Endothelial cell of umbilical vein (primary cell): ENCODE data around the gene BCL2. TPM values are rescaled to one million over a fixed set of nuclear protein-coding genes. Genes with fewer than 3 reads are reported as not detected.

Experiments used
- BruUV-seq: library from RNA; stranded (reverse); fragments of 400-500 nt; replicated peaks from 2 replicates; lab custom pipeline; 2021; lab: Mats Ljungman, UMichigan
- CTCF ChIA-PET: fragments of 300-600, 350-600 bp; sonication (Branson Sonifier 250); formaldehyde crosslinking; loops from one replicate; lab custom pipeline; 2021; ENCODE audit warnings: antibody characterized with exemption, inconsistent platforms; lab: Charles Lee
- POLR2A ChIA-PET: fragments of 300-600, 350-600 bp; sonication (Branson Sonifier 250); formaldehyde crosslinking; loops from one replicate; lab custom pipeline; 2021; ENCODE audit warnings: antibody characterized with exemption, inconsistent platforms; lab: Charles Lee
- DNase-seq: peaks from one replicate; pipeline ENCODE4 v3.0.0-alpha.2; 2011; ENCODE audit warnings: low read depth, low spot score
- FAIRE-seq: peaks from 2 replicates; lab custom pipeline; 2011; peaks lifted over from hg19 to GRCh38; lab: Jason Lieb, UNC
- H2AFZ ChIP-seq: 2 replicates; pipeline ENCODE4 v1.6.0; 2012; ENCODE audit warnings: low read depth, low read length, control low read depth, inconsistent platforms
- H3K27ac ChIP-seq: 2 replicates; pipeline ENCODE4 v1.5.1; 2011; ENCODE audit warnings: low read depth, mild to moderate bottlenecking, control low read depth, low read length, moderate library complexity; ENCODE audit not compliant: insufficient read depth
- H3K27me3 ChIP-seq, 2 experiments: 2 replicates each; pipeline versions ENCODE4 v1.6.0 to v1.6.1; 2011; ENCODE audit warnings: low read length in 2 of 2, mixed read lengths in 1 of 2; ENCODE audit not compliant: control insufficient read depth in 2 of 2, insufficient read depth in 2 of 2
- H3K36me3 ChIP-seq, 2 experiments: 2 replicates in 1 of 2; 3 replicates in 1 of 2; pipeline ENCODE4 v1.5.1; 2011; ENCODE audit warnings: low read length in 2 of 2, mild to moderate bottlenecking in 1 of 2, moderate library complexity in 1 of 2; ENCODE audit not compliant: control insufficient read depth in 2 of 2, insufficient read depth in 2 of 2; ENCODE audit errors: extremely low read depth in 1 of 2
- H3K4me1 ChIP-seq: 3 replicates; pipeline ENCODE4 v1.5.1; 2011; ENCODE audit warnings: mild to moderate bottlenecking, low read length; ENCODE audit not compliant: control insufficient read depth, insufficient read depth; ENCODE audit errors: extremely low read depth
- H3K4me2 ChIP-seq: 2 replicates; pipeline ENCODE4 v1.6.1; 2011; ENCODE audit warnings: low read length, control low read depth, mixed read lengths; ENCODE audit not compliant: insufficient read depth
- H3K4me3 ChIP-seq, 3 experiments: fragments of 200-600 bp in 1 of 3; sonication (generic), shearing (Covaris generic) in 1 of 3; replicated peaks in 1 of 3; 2 replicates each; pipeline ENCODE4 v1.5.1; 2011 to 2016; ENCODE audit warnings: control low read depth in 3 of 3, low read length in 3 of 3, mild to moderate bottlenecking in 2 of 3, inconsistent platforms in 1 of 3, low read depth in 1 of 3, moderate library complexity in 1 of 3; ENCODE audit not compliant: insufficient read depth in 1 of 3
- H3K79me2 ChIP-seq: 2 replicates; pipeline ENCODE4 v1.6.0; 2012; ENCODE audit warnings: low read length, inconsistent platforms; ENCODE audit not compliant: control insufficient read depth, insufficient read depth
- H3K9ac ChIP-seq: replicated peaks from 2 replicates; pipeline ENCODE3; 2011; ENCODE audit warnings: low read length, control low read depth; ENCODE audit not compliant: insufficient read depth; ENCODE audit errors: extremely low read depth
- H3K9me1 ChIP-seq: replicated peaks from 3 replicates; pipeline ENCODE4 v1.6.0; 2011; ENCODE audit warnings: mild to moderate bottlenecking, low read length; ENCODE audit not compliant: control insufficient read depth, insufficient read depth; ENCODE audit errors: extremely low read depth
- H3K9me3 ChIP-seq: replicated peaks from 2 replicates; pipeline ENCODE4 v1.5.1; 2012; ENCODE audit warnings: low read length, inconsistent platforms; ENCODE audit not compliant: control insufficient read depth, insufficient read depth
- H4K20me1 ChIP-seq: replicated peaks from 2 replicates; pipeline ENCODE3; 2011; ENCODE audit warnings: mild to moderate bottlenecking, low read length; ENCODE audit not compliant: control insufficient read depth, insufficient read depth; ENCODE audit errors: extremely low read depth
- CTCF ChIP-seq, 2 donors: IDR thresholded peaks; 1 replicate in 1 of 2; 2 replicates in 1 of 2; pipeline ENCODE4 v1.5.1; 2011; ENCODE audit warnings: low read length in 2 of 2, mild to moderate bottlenecking in 2 of 2, moderate library complexity in 2 of 2, control low read depth in 1 of 2, inconsistent platforms in 1 of 2, low read depth in 1 of 2; ENCODE audit not compliant: insufficient read depth in 1 of 2; ENCODE audit errors: extremely low read depth in 1 of 2
- EZH2 ChIP-seq: IDR thresholded peaks from 2 replicates; pipeline ENCODE4 v1.6.1; 2012; ENCODE audit warnings: borderline replicate concordance, low read depth, mild to moderate bottlenecking, moderate library complexity, low read length, inconsistent platforms; ENCODE audit not compliant: severe bottlenecking
- FOS ChIP-seq: IDR thresholded peaks from 2 replicates; pipeline ENCODE4 v1.6.1; 2011; ENCODE audit warnings: mild to moderate bottlenecking, low read length, moderate library complexity, borderline replicate concordance; ENCODE audit not compliant: insufficient read depth
- GATA2 ChIP-seq: IDR thresholded peaks from 2 replicates; pipeline ENCODE4 v1.7.0; 2011; ENCODE audit warnings: low read depth, mild to moderate bottlenecking, moderate library complexity, mixed read lengths, low read length; ENCODE audit not compliant: insufficient read length, insufficient read depth
- JUN ChIP-seq: IDR thresholded peaks from 2 replicates; pipeline ENCODE4 v1.6.1; 2011; ENCODE audit warnings: borderline replicate concordance, low read depth; ENCODE audit not compliant: insufficient read length, insufficient read depth
- MYC ChIP-seq: IDR thresholded peaks from one replicate; pipeline ENCODE4 v1.6.1; 2011; ENCODE audit warnings: mild to moderate bottlenecking, low read depth, low read length
- POLR2A ChIP-seq: IDR thresholded peaks from 2 replicates; pipeline ENCODE4 v1.6.1; 2012; ENCODE audit warnings: low read depth, mild to moderate bottlenecking, control low read depth, low read length
- POLR2AphosphoS5 ChIP-seq: IDR thresholded peaks from 2 replicates; pipeline ENCODE4 v1.6.1; 2012; ENCODE audit warnings: low read depth, mild to moderate bottlenecking, control low read depth, low read length, moderate library complexity; ENCODE audit not compliant: insufficient read depth
- dilution Hi-C: fragments of 300-500 bp; cut with MboI; formaldehyde crosslinking; loops from one replicate; pipeline ENCODE4 v1.15.0; 2019; ENCODE audit warnings: low sequenced_read_pairs; ENCODE audit not compliant: extremely low pct_ligation_motif_present
- intact Hi-C: fragments of 100-400 bp; cut with micrococcal nuclease; formaldehyde crosslinking; loops from one replicate; pipeline ENCODE4 v1.10.0; 2022
- polyA plus RNA-seq, 4 experiments: library from polyadenylated mRNA; depleted of rRNA in 3 of 4; stranded (reverse) in 3 of 4; unstranded in 1 of 4; fragments of >200 nt; gene quantifications; 2 replicates each; pipeline versions ENCODE4 v1.2.1 to v1.2.3, GENCODE V29; 2011 to 2012; ENCODE audit warnings: missing spikeins in 1 of 4
- total RNA-seq: library from RNA; stranded (reverse); gene quantifications from 2 replicates; pipeline ENCODE4 v1.2.3, GENCODE V29; 2021
- TF ChIP-seq, protein P1 (sequence below): IDR thresholded peaks from 2 replicates; pipeline ENCODE4 v1.6.1; 2011; ENCODE audit not compliant: insufficient read depth, insufficient read length

The BCL2 gene
- total and polyA plus RNA-seq, 2 donors (not counting 3 experiments of a cell fraction or from before 2014, with no cell fraction given): 0.35 to 5.0 TPM

DNA sequence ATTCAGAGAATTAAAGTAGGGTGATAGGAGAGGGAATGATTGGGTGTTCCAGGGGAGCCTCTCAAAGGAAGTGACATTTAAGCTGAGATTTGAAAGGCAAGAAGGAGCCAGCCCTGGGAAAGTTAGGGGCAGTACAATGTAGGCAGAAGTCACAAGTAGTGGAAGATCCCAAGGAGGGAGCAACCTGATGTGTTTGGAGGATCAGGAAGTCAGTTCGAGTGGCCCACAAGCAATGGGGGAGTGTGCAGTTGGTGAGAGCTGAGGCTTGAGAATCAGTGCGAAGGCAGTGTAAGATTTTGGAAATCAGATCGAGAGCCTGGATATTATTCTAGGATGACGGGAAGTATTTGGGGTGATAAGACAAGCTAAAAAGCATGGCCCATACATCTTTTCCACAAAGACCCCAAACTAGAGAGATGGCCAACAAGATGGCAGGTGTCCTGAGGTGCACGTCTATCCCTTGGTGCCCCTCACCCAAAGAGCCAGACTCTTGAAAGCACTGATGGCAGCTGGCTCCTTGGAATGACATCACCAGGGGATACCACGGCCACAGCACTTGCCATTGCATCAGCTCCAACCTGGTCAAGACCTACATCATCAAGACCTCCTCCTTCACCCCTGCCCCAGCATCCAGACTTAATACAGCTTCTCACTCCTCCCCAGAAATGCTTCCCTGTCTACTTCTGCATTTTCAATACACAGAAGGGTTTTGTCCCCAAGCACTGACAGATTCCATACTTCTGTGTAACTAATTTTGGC is 127.3 kb downstream of the BCL2 start:
- FAIRE-seq (no peak), DNase-seq (no peak)
- dilution Hi-C loops (no loop called here), intact Hi-C loops (no loop called here)
- no peak overlapping the region for H3K27ac ChIP-seq
- no peak overlapping the region for H3K9ac ChIP-seq
- no peaks in the 10 kb centered on the region for H3K9me3 ChIP-seq
- no peak for TF ChIP-seq FOS
- TF ChIP-seq, protein P1, sequence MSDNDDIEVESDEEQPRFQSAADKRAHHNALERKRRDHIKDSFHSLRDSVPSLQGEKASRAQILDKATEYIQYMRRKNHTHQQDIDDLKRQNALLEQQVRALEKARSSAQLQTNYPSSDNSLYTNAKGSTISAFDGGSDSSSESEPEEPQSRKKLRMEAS: no peak
- TF ChIP-seq EZH2: no peak
- TF ChIP-seq CTCF (IDR thresholded peaks at IDR 0.05; ENCODE audit: extremely low read depth in 1 of 2, insufficient read depth in 1 of 2, low read depth in 1 of 2, low read length in 2 of 2): no peak
- TF ChIP-seq JUN: no peak
- TF ChIP-seq POLR2AphosphoS5: no peak
- no peak for TF ChIP-seq POLR2A
- no peak for TF ChIP-seq MYC
- TF ChIP-seq GATA2: no peak
- no peaks in the 10 kb centered on the region for H3K27me3 ChIP-seq
- POLR2A ChIA-PET: no interaction called here
- CTCF ChIA-PET: no interaction called here
- H4K20me1 ChIP-seq: no peaks in the 10 kb centered on the region
- no TSS peak for BruUV-seq
- H3K4me1 ChIP-seq: no peaks in the 10 kb centered on the region
- no peaks in the 10 kb centered on the region for H3K36me3 ChIP-seq
- H2AFZ ChIP-seq: no peak overlapping the region
- no peak overlapping the region for H3K4me2 ChIP-seq
- no peaks in the 10 kb centered on the region for H3K9me1 ChIP-seq
- H3K4me3 ChIP-seq: no peak overlapping the region
- H3K79me2 ChIP-seq: no peaks in the 10 kb centered on the region
